Measurements from ENCODE around the gene ZRANB2. TPM values are rescaled to one million over a fixed set of nuclear protein-coding genes. Genes with fewer than 3 reads are reported as not detected.
A peak's percentile ranks its signal among the peaks of the same experiment; 100 is the strongest.

The ZRANB2 gene
- 85.8 and 120 TPM in 2 replicates for total RNA-seq (2014; rRNA removed; shearing (Covaris generic))

GRCh38 chr1:71080739-71081696 lies at the start of gene ZRANB2:
Gene ZRANB2, minus strand, starts transcription at chr1:71081035. Its CDS starts 40 bp downstream, at chr1:71080995.
- peak; percentile 94 to 96 for DNase-seq
- Histone ChIP-seq H3K9me3 (replicated peaks) (no peaks in the 10 kb centered on the region), H3K4me3 (peak within 1 kb of the TSS; percentile 83), H3K27me3 (no peaks in the 10 kb centered on the region), H3K4me1 (peaks cover 3% of the 10 kb centered on the region), H3K36me3 (peaks cover 33% of the 10 kb centered on the region), H3K27ac (peak within 1 kb of the TSS; percentile 92)

GRCh38 chr1:71128060-71128459 lies 47.2 kb upstream of the ZRANB2 start:
- H3K27me3 ChIP-seq: no peaks in the 10 kb centered on the region
- H3K27ac ChIP-seq: no peak overlapping the region
- H3K4me3 ChIP-seq: no peak overlapping the region
- no peaks in the 10 kb centered on the region for H3K9me3 ChIP-seq (replicated peaks)
- no peaks in the 10 kb centered on the region for H3K36me3 ChIP-seq
- no peaks in the 10 kb centered on the region for H3K4me1 ChIP-seq
- no peak for DNase-seq

DNA sequence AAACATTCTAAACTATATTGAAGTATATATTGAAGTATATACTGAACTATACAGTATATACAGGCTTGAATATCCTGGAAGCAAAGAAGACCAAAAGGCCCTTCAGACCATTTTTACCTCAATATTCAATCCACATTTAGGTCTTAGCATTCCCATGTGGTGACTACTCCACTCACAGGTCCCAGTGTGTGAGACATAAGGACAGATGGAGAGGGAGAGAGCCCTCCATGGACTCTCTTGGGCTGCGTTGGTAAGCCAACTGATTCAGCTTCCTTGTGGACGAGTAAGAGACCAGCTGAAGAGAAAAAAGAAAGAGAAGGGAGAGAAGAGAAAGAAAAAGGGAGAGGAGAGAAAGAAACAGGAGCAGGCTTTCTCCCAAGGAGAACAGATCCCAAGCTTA lies 37.3 kb upstream of the ZRANB2 start:
- Histone ChIP-seq H3K4me1 (no peaks in the 10 kb centered on the region), H3K27me3 (no peaks in the 10 kb centered on the region), H3K9me3 (replicated peaks) (no peaks in the 10 kb centered on the region), H3K4me3 (no peak overlapping the region), H3K36me3 (no peaks in the 10 kb centered on the region), H3K27ac (no peak overlapping the region)
- no peak for DNase-seq

GRCh38 chr1:71116729-71117128 lies 35.9 kb upstream of the ZRANB2 start:
- H3K9me3 ChIP-seq (replicated peaks): no peaks in the 10 kb centered on the region
- H3K4me3 ChIP-seq: no peak overlapping the region
- H3K36me3 ChIP-seq: no peaks in the 10 kb centered on the region
- no peak overlapping the region for H3K27ac ChIP-seq
- H3K27me3 ChIP-seq: no peaks in the 10 kb centered on the region
- DNase-seq: no peak
- no peaks in the 10 kb centered on the region for H3K4me1 ChIP-seq

GRCh38 chr1:71106658-71107322 lies 26.0 kb upstream of the ZRANB2 start:
- DNase-seq: no peak

DNA sequence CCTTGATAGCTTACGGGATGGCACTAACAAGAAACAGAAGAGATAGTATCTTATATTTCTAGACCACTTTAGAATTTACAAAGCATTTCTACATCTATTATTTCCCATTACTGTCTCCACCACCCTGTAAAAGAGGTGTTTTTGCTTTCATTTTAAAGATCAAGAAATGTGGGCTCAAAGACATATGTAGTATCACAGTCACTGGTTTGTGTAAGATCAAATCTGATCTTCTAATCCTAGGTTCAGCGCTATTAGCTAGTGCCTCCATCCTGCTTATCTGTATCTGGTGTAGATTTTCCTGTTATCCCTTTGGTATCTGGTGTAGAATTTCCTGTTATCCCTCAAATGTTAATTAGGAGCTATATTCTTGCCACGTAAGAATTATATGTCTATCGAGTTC lies 23.6 kb upstream of the ZRANB2 start:
- no peaks in the 10 kb centered on the region for H3K4me1 ChIP-seq
- H3K4me3 ChIP-seq: no peak overlapping the region
- no peaks in the 10 kb centered on the region for H3K27me3 ChIP-seq
- no peak overlapping the region for H3K27ac ChIP-seq
- H3K36me3 ChIP-seq: no peaks in the 10 kb centered on the region
- DNase-seq: no peak
- no peaks in the 10 kb centered on the region for H3K9me3 ChIP-seq (replicated peaks)

More at GRCh38 chr1:71106658-71107322, 26.0 kb upstream of the ZRANB2 start:
- Histone ChIP-seq H3K27me3 (no peaks in the 10 kb centered on the region), H3K4me3 (no peak overlapping the region), H3K36me3 (no peaks in the 10 kb centered on the region), H3K27ac (no peak overlapping the region), H3K4me1 (no peaks in the 10 kb centered on the region), H3K9me3 (replicated peaks) (no peaks in the 10 kb centered on the region)

- Histone ChIP-seq H3K27me3 (no peaks in the 10 kb centered on the region), H3K9me3 (replicated peaks) (no peaks in the 10 kb centered on the region), H3K4me1 (no peaks in the 10 kb centered on the region), H3K36me3 (no peaks in the 10 kb centered on the region), H3K4me3 (no peak overlapping the region), H3K27ac (no peak overlapping the region)
- no peak for DNase-seq
Measured at GRCh38 chr1:71101839-71102376, 21.1 kb upstream of the ZRANB2 start.

DNA sequence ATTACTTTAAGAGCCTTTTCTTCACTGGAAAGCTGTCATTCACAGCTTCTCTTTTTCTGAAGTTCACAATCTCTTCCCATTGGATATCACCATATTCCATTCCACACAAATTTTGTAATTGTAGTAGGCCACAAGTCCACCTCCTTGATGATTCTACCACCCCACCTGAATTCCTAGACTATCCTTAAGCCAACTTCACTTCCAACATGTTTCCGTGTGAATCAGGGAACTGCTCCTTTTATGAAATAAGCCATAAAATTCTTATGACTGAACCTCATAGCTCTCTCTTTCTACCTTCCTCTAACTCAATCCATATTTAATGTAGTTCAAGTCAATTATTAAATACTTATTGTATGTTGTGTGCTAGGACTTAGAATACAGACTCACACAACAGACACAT lies 16.6 kb upstream of the ZRANB2 start:
- H3K36me3 ChIP-seq: no peaks in the 10 kb centered on the region

DNA sequence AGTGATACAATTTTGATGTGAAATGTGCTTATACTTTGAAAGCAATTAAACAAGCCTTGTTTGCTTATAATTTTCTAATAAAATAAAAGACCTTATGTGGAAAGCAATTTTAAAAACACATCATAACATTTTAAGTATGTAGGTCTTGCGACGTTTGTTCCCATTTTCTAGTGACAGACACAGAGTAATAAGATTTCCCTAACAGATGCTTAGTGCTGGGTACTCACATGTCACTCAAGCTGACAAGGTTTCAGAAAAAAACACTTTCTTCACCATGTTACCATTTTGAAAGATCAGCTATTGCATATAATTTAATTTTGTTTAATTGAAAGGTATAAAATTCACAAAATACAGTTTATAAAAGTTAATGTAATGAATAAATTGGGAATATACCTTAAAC lies 14.1 kb upstream of the ZRANB2 start:
- no peaks in the 10 kb centered on the region for H3K27me3 ChIP-seq
- DNase-seq: no peak
- no peak overlapping the region for H3K27ac ChIP-seq
- no peaks in the 10 kb centered on the region for H3K36me3 ChIP-seq
- H3K4me1 ChIP-seq: no peaks in the 10 kb centered on the region
- H3K4me3 ChIP-seq: no peak overlapping the region
- no peaks in the 10 kb centered on the region for H3K9me3 ChIP-seq (replicated peaks)

More for the DNA sequence above, 16.6 kb upstream of the ZRANB2 start:
- H3K27ac ChIP-seq: no peak overlapping the region
- no peaks in the 10 kb centered on the region for H3K4me1 ChIP-seq
- no peaks in the 10 kb centered on the region for H3K27me3 ChIP-seq
- no peak for DNase-seq
- no peak overlapping the region for H3K4me3 ChIP-seq
- no peaks in the 10 kb centered on the region for H3K9me3 ChIP-seq (replicated peaks)

DNA sequence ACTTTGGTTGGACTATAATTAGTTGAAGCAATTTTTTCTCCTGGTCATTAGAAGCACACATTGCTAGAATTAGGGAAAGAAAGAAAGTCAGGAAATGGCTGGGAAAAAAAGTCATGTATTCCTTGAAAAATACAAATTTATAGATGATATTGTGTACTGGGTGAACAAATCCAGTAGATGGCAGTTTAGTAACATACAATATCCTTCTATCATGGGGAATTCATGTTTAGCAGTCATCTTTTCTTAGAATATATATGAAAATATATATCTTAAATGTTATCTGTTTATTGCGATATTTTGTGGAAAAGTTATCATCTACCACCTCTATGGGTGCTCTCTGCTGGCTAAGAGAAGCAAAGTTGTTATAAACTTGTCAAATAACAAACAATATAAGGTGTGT lies 13.1 kb upstream of the ZRANB2 start:
- Histone ChIP-seq H3K9me3 (replicated peaks) (no peaks in the 10 kb centered on the region), H3K27me3 (no peaks in the 10 kb centered on the region), H3K27ac (no peak overlapping the region), H3K4me1 (no peaks in the 10 kb centered on the region), H3K36me3 (no peaks in the 10 kb centered on the region), H3K4me3 (no peak overlapping the region)
- DNase-seq: peak in 1 of 2 experiments; percentile 14

- H3K9me3 ChIP-seq (replicated peaks): no peaks in the 10 kb centered on the region
- H3K27me3 ChIP-seq: no peaks in the 10 kb centered on the region
- no peak overlapping the region for H3K27ac ChIP-seq
- H3K4me3 ChIP-seq: no peak overlapping the region
- no peak for DNase-seq
- H3K4me1 ChIP-seq: no peaks in the 10 kb centered on the region
- no peaks in the 10 kb centered on the region for H3K36me3 ChIP-seq
Measured at GRCh38 chr1:71089536-71090270, 8.9 kb upstream of the ZRANB2 start.

DNA sequence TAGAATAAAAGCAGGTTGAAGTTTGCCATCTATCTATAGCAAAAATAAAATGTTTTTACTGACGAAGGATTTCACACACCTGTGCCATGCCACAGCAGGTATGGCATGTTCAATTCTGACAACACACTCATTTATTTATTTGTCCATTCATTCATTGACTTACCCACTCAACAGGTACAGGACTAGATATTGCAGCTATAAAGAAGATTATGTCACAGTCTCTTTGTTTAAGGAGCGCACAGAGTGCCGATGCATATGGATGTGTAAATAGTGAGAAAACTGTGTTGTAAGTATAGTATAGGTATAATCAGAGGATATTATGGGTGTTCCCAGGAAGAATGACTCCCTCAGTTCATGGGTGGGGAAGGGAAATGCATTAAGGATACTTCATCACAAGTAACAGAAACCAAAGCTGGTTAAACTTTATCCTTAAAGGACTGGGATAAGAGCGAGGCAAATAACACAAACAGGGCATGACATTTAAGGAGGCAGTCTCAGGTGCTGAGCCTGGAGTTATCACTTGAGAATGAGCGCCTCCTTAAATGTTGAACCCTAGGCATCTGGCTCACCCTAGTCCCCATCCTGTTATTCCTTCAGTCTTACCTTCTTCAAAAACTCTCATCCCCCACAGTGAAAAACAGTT lies 7.9 kb upstream of the ZRANB2 start:
- H3K36me3 ChIP-seq: no peaks in the 10 kb centered on the region

DNA sequence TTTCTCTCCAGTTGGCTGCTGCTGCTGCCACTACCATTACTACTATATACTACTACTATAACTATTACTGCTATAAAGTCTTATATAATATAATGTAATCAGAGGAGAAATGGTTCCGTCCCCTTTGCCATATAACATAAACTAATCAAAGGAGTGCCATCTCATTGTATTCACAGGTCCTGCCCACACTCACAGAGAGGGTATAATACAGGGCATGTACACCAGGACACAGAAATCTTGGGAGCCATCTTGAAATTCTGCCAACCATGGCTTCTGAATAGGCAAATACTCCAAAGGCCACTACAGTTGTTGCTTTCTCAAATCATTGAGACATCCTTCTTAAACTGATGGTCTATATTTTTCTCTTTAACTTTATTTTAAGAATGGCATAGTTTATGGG lies 6.9 kb upstream of the ZRANB2 start:
- Histone ChIP-seq H3K4me3 (no peak overlapping the region), H3K27me3 (no peaks in the 10 kb centered on the region), H3K9me3 (replicated peaks) (no peaks in the 10 kb centered on the region), H3K4me1 (no peaks in the 10 kb centered on the region), H3K36me3 (no peaks in the 10 kb centered on the region), H3K27ac (no peak overlapping the region)
- no peak for DNase-seq

More for the DNA sequence above, 7.9 kb upstream of the ZRANB2 start:
- Histone ChIP-seq H3K27me3 (no peaks in the 10 kb centered on the region), H3K4me3 (no peak overlapping the region), H3K27ac (no peak overlapping the region), H3K9me3 (replicated peaks) (no peaks in the 10 kb centered on the region), H3K4me1 (no peaks in the 10 kb centered on the region)
- no peak for DNase-seq

DNA sequence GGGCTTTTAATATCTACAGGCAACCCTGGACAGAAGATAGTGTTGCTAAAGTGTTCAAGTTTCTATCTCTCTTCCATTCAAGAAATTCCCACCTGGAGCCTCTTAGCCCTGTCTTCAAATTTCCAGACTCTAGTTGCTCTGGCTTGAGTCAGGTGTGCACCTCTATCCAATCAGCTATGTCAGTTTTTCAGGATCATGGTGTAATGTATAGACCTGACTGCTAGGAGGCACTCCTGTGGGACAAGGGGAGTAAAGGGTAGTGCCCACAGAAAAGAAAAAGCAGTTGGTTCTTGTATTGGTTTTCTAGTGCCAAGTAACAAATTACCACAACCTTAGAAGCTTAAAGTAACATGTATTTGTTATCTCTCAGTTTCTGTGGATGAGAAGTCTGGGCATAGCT lies 6.2 kb upstream of the ZRANB2 start:
- Histone ChIP-seq H3K4me1 (no peaks in the 10 kb centered on the region), H3K27ac (no peak overlapping the region), H3K36me3 (no peaks in the 10 kb centered on the region), H3K27me3 (no peaks in the 10 kb centered on the region), H3K9me3 (replicated peaks) (no peaks in the 10 kb centered on the region), H3K4me3 (no peak overlapping the region)
- DNase-seq: no peak
